Hepatic stellate cell (primary cell): Measurements from ENCODE around the gene HIP1.
"Not testable (repeated sequence)": the region's sequence is repeated elsewhere in the genome, so short reads cannot be mapped to it uniquely, and the experiment has no call there.

Experiments used
- DNase-seq: peaks from one replicate; pipeline ENCODE4 v3.0.0; 2011; ENCODE audit warnings: low spot score

Gene HIP1

GRCh38 chr7:75572396-75572795 lies 166.3 kb downstream of the HIP1 start:
- no peak for DNase-seq

DNA sequence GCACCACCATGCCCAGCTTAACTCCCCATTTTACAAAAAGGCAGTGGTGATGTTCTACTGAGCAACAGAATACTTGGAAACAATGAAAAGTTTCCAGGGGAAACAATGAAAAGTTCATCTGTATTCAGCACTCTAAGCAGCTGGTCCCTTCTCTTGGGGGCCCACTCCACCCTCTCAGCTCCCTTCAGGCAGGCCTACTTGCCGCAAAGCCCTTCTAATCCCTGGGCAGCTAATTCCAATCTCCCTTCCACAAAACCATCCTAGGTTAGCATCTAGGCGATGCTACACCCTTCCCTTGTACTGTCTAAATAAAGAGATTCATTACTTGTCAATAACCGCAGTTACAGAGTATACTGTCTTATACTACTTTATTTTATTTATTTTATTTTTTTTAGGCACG lies 167.5 kb downstream of the HIP1 start:
- no peak for DNase-seq

DNA sequence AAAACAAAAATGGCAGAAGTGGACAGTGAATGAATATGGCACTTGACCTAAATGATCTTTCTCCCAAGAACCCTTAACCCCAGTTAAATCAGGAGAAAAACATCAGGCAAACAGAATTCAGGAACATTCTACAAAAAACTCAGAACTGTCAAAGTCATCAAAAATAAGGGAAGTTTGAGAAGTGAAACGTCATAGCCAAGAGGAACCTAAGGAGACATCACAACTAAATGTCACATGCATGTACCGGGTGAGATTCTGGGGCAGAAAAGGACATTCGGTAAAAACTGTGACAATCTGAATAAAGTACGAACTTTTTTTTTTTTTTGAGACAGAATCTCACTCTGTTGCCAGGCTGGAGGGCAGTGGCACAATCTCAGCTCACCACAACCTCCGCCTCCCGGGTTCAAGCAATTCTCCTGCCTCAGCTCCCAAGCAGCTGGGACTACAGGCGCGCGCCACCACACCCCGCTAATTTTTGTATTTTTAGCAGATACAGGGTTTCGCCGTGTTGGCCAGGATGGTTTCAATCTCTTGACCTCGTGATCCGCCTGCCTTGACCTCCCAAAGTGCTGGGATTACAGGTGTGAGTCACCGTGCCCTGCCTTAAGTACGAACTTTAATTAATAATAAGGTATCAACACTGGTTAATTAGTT lies 169.0 kb downstream of the HIP1 start:
- DNase-seq: not testable (repeated sequence)

DNA sequence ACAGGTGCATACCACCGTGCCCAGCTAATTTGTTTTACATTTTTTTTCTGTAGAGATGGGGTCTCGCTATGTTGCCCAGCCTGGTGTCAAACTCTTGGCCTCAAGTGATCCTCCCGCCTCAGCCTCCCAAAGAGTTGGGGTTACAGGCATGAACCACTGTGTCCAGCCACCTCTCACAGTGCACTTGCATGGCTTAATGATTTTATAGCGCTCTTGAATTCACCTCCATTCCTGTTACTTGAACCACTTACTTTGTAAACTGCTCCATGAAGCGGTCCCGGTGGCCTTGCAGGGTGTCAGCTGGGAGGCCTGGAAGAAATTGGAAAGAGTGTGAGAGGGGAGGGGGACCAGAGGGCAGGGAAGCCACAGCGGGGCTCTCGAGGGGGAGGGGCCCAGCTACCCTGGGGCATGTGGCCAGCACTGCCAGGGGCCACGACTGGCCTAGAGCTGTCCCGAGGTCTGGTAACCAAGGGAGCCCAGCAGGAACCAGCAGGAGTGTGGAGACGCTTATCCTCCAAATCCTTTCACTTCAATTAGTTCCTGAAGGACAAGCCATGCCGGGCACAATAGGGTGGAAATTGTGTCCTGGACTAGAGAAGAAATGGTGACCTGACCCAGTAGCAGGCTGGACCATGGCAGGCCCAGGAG lies 170.7 kb downstream of the HIP1 start:
- DNase-seq: no peak

DNA sequence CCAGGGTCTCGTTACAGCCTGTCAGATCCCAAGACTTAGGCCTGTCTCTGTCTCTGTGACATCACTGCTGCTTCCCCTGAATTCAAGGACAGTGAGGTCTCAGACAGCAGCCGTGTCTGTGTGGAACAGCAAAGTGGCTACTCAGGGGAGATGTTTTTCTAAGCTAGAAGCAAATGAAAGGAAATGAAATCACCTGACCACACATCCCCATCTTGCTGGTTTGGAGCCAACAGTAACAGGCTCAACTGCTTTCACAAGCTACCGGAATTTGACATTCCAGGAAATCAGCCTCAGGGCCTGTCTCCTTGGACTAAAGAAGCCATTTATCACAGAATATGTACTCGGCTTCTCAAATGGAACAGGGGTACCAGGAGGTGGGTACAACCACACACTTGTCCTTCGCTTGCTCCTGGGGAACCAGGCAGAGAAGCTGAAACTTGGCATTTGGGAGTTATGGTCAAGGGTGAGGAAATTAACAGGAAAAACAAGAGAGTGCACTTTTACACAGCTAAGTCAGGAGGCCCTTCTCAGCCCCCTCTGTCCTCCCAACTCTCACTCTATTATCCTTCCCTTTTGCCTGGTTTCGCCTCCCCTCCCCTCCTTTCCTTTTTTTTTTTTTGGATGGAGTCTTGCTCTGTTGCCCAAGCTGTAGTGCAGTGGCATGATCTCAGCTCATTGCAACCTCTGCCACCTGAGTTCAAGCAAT lies 173.5 kb downstream of the HIP1 start:
- DNase-seq: peak; percentile 82

DNA sequence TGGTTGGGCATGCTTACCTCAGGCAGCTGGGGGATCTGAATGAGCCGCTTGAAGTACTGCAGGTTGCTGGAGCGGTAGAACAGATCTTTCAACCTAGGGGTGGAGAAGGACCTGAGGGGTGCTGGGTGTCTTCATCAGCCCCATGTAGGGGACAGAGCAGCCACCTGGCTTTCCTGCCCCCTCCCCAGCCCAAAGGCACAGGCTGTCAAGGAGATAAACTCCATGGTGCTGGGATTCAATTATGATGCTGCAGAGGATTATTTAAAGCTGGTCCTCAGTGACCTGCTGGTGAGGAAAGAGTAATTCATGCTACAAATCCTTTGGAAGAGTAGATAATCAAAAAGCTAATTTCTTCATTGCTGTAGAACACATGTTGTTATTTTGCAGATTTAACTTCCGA lies 175.6 kb downstream of the HIP1 start:
- DNase-seq: no peak

DNA sequence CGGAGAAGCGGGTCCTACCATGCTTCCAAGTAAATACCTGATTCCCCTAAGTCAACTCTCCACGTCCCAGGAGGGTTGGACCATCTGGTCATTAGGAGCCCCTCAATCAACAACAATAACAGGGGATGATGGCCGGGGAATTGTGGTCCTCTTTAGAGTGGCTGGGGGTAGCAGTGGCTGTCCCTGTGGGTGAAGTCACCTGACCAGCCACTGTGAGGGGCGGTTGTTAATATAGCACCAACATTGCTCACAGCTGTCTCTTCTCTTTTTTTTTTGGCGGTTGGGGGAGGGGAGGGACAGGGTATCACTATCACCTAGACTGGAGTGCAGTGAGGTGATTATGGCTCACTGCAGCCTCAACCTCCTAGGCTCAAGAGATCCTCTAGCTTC lies 178.8 kb downstream of the HIP1 start:
- DNase-seq: no peak

- no peak for DNase-seq
Measured at GRCh38 chr7:75559355-75559975, 179.3 kb downstream of the HIP1 start.

GRCh38 chr7:75556835-75557234 lies 181.9 kb downstream of the HIP1 start:
- DNase-seq: not testable (repeated sequence)

GRCh38 chr7:75555736-75556135 lies 183.0 kb downstream of the HIP1 start:
- no peak for DNase-seq

- no peak for DNase-seq
Measured at GRCh38 chr7:75546237-75547015, 192.3 kb downstream of the HIP1 start.

DNA sequence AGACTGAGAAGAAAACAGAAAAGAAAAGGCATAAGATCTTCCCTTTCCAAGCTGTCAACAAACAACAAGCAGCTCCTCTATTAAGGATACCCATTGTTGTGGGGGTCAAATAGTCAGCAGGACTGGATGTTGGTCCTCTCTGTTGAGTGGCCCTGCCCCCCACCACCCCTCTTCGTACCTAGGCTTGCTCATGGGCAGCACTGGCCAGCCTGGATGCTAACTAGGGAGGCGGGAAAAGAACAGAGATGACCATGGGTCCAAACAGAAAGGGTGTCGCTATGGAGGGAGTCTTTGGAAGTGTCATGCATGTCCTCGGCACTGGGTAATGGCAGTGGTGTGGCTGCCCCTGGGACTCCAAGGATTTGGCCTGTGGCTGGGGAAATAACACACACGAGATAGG lies 201.0 kb downstream of the HIP1 start:
- no peak for DNase-seq

DNA sequence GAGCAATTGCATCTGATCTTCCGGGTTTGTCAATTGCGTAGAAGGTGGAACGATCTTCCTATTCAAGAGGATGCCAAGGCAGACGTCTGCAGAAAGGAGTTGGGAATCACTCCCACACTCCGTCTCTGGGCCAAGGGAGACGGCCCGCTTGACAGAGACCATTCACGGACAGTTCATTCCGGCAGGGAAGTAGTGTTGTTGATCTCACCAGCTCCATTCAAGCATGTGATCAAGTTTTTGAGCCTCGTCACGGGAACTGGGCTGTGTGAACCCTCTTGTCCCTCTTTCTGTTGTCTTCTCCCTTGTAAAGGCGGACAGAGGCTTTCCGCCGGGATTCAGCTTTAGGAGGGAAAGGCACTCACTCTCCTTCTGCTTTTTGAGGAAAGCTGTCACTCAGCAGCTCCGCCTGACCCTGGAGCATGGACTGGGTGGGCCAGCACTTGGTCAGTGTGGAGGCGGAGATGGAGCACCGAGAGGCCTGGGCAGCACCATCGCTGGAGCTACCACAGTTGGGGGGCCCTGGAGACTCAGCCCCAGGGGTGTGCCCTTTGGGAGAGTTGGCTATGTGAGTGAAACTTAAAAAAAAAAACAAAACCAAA lies 201.7 kb downstream of the HIP1 start:
- DNase-seq: no peak

GRCh38 chr7:75536491-75536890 lies 202.2 kb downstream of the HIP1 start:
- DNase-seq: no peak

GRCh38 chr7:75534727-75535307 lies 203.9 kb downstream of the HIP1 start:
- DNase-seq: peak; percentile 77

DNA sequence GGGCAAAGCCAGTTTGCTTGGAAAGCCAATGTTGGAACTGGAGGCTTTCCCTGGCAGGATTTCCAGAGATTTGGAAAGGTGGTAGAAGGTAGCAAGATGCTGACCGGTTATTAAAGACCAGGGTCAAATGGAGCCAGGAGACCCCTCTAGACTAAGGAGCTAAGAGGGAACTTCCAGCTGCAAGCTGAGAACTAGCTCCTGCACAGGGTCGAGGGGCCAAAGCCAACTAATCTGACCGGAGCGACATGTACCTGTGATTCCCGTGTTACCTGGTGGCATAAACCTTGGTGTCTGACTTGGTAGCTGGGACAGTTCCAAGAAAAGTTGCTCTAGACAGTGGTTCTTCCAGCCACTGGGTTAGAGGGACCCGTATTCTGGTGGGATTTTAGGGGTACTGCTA lies 204.8 kb downstream of the HIP1 start:
- DNase-seq: no peak

DNA sequence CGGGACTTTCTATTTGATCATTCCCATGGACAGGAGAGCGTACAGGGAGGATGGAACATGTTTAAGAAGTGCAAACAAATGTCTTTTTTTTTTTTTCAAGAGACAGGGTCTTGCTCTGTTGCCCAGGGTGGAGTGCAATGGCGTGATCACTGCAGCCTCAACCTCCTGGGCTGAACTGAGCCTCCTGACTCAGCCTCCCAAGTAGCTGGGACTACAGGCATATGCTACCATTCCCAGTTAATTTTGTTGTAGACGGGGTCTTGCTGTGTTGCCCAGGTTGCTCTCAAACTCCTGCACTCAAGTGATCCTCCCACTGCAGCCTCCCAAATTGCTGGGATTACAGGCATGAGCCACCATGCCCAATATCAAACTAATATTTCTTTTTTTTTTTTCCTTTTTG lies 206.1 kb downstream of the HIP1 start:
- DNase-seq: no peak

- DNase-seq: no peak
Measured at GRCh38 chr7:75531359-75531821, 207.4 kb downstream of the HIP1 start.

- not testable (repeated sequence) for DNase-seq
Measured at GRCh38 chr7:75527224-75527722, 211.5 kb downstream of the HIP1 start.

GRCh38 chr7:75521727-75522126 lies 217.0 kb downstream of the HIP1 start:
- DNase-seq: not testable (repeated sequence)

DNA sequence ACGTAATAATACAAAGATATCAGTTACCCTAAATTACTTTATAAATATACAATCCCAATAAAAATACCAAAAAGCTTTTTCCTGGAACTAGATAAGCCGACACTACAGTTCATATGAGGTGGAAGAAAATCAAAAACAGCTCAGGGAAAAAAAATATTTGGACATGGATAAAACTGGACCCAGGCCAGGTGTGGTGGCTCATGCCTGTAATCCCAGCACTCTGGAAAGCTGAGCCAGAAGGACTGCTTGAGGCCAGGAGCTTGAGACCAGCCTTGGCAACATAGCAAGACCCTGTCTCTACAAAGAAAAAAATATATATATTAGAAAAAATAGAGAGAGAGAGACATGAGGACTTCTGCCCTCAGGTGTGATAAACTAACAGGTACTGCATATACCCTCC lies 219.9 kb downstream of the HIP1 start:
- not testable (repeated sequence) for DNase-seq
